ENCODE data around the gene FAM107B. TPM values are rescaled to one million over a fixed set of nuclear protein-coding genes. Genes with fewer than 3 reads are reported as not detected.

Gene FAM107B
- total and polyA plus RNA-seq, 2 of the 4 experiments (the other 2 are of a cell fraction): 26.4 to 27.1 TPM

- Histone ChIP-seq H3K4ac (ENCODE audit: low read depth, low read length) (no peak overlapping the region), H2AK9ac (replicated peaks; ENCODE audit: low read depth, low read length, poor library complexity) (no peak overlapping the region), H3K4me1 (ENCODE audit: control insufficient read depth, insufficient read depth, low read length) (peaks cover 4% of the 10 kb centered on the region), H3K27me3 (ENCODE audit: control insufficient read depth, insufficient read depth, low read length) (no peaks in the 10 kb centered on the region), H3K4me3 (ENCODE audit: insufficient read depth, low read depth, low read length) (no peak overlapping the region), H4K5ac (ENCODE audit: low read depth, low read length) (no peak overlapping the region), H2BK120ac (ENCODE audit: low read depth, low read length) (no peak overlapping the region), H3K9ac (ENCODE audit: low read depth, low read length) (no peak overlapping the region), H3K14ac (replicated peaks; ENCODE audit: low read depth, low read length) (no peak overlapping the region), H3K79me1 (ENCODE audit: low read depth in 1 of 2, low read length in 2 of 2) (no peaks in the 10 kb centered on the region), H2BK5ac (ENCODE audit: low read depth, low read length, poor library complexity, severe bottlenecking) (no peak overlapping the region), H2AFZ (replicated peaks; ENCODE audit: low read length, poor library complexity) (no peak overlapping the region), H4K20me1 (ENCODE audit: insufficient read depth, low read length) (no peaks in the 10 kb centered on the region), H3K18ac (ENCODE audit: low read depth, low read length) (no peak overlapping the region), H3K23ac (ENCODE audit: low read depth, low read length) (no peak overlapping the region), H3K9me1 (ENCODE audit: insufficient read depth, low read length) (no peaks in the 10 kb centered on the region; the same call in 1 of the 2 replicates), H3K36me3 (ENCODE audit: control insufficient read depth, insufficient read depth, low read length) (no peaks in the 10 kb centered on the region), H4K91ac (ENCODE audit: insufficient read depth, low read depth, low read length) (no peak overlapping the region), H3K4me2 (ENCODE audit: low read depth, low read length) (no peak overlapping the region), H2BK20ac (ENCODE audit: low read depth, low read length) (no peak overlapping the region), H4K8ac (ENCODE audit: low read depth in 2 of 2, low read length in 2 of 2) (no peak overlapping the region), H3K9me3 (ENCODE audit: control insufficient read depth, insufficient read depth, low read length) (peaks cover 5% of the 10 kb centered on the region), H3K56ac (ENCODE audit: extremely low read depth, insufficient read depth, low read length) (no peak overlapping the region), H3K27ac (ENCODE audit: insufficient read depth, low read length) (no peak overlapping the region), H2BK15ac (ENCODE audit: low read depth, low read length) (no peak overlapping the region), H2AK5ac (ENCODE audit: low read depth, low read length) (no peak overlapping the region)
- intact Hi-C loops (cut with micrococcal nuclease): no loop called here
- WGBS, 2 experiments (ENCODE audit: extremely low coverage in 2 of 2, insufficient read length in 1 of 2): 68% methylated on average over 2 of the region's 14 CpGs; no CpG with 5 or more reads in 1 of the 2 experiments
- ATAC-seq (ENCODE audit: low read depth) (no peak), DNase-seq (no peak)
- in situ Hi-C loops (cut with MboI; ENCODE audit: low sequenced_read_pairs): no loop called here
- TF ChIP-seq ELK1 (IDR thresholded peaks at IDR 0.05; ENCODE audit: borderline replicate concordance, low read depth, low read length) (no peak), POLR2A (IDR thresholded peaks at IDR 0.05; ENCODE audit: low read depth, low read length) (no peak), CEBPB (IDR thresholded peaks at IDR 0.05; ENCODE audit: low read depth, low read length) (no peak), RAD21 (IDR thresholded peaks at IDR 0.05; ENCODE audit: low read length) (no peak)
- ChIA-PET CTCF (no interaction called here), POLR2A (ENCODE audit: unreplicated experiment) (no interaction called here)
- dilution Hi-C loops (cut with HindIII; ENCODE audit: low sequenced_read_pairs, unreplicated experiment): no loop called here
- no TSS peak for BruUV-seq (replicated peaks)
Measured at GRCh38 chr10:14731875-14732512, 42.7 kb downstream of the FAM107B start.

Measured in IMR-90 (cell line).